B cell (primary cell): ENCODE data around the gene PCK1. TPM values are rescaled to one million over a fixed set of nuclear protein-coding genes. Genes with fewer than 3 reads are reported as not detected.
A peak's percentile ranks its signal among the peaks of the same experiment; 100 is the strongest.

Source experiments
- ATAC-seq: fragments of 200-7000 bp; cut with Tn5 transposase; one replicate; pipeline ENCODE4 v1.10.0; 2021; ENCODE audit warnings: low read depth, mild to moderate bottlenecking, moderate number of reproducible peaks, moderate library complexity
- CTCF ChIA-PET: fragments of 350-600 bp; sonication (Branson Sonifier 250); formaldehyde crosslinking; loops from one replicate; lab custom pipeline; 2021; ENCODE audit warnings: antibody characterized with exemption, inconsistent platforms; lab: Charles Lee
- POLR2A ChIA-PET: fragments of 350-600 bp; sonication (Branson Sonifier 250); formaldehyde crosslinking; loops from one replicate; lab custom pipeline; 2021; ENCODE audit warnings: antibody characterized with exemption; lab: Charles Lee
- DNase-seq: peaks from one replicate; pipeline ENCODE4 v3.0.0; 2013
- H2AFZ ChIP-seq: 2 replicates; pipeline ENCODE4 v1.6.1; 2012; ENCODE audit warnings: mild to moderate bottlenecking, low read depth, low read length; ENCODE audit not compliant: insufficient read depth, poor library complexity, severe bottlenecking
- H3K27ac ChIP-seq, 2 donors: 1 replicate in 1 of 2; 2 replicates in 1 of 2; pipeline ENCODE4 v1.5.1; 2012 to 2013; ENCODE audit warnings: low read length in 2 of 2, mild to moderate bottlenecking in 2 of 2, moderate library complexity in 1 of 2
- H3K27me3 ChIP-seq, 4 experiments: fragments of 200-600 bp in 1 of 4; sonication (generic) in 1 of 4; replicated peaks in 1 of 4; 1 replicate in 2 of 4; 2 replicates in 2 of 4; pipeline versions ENCODE4 v1.6.1 to v1.7.0; 2013 to 2016; ENCODE audit warnings: low read length in 3 of 4, mild to moderate bottlenecking in 2 of 4, mixed read lengths in 1 of 4, moderate library complexity in 1 of 4; ENCODE audit not compliant: insufficient read depth in 4 of 4, control insufficient read depth in 3 of 4; ENCODE audit errors: control extremely low read depth in 1 of 4
- H3K36me3 ChIP-seq, 2 experiments: replicated peaks in 1 of 2; 1 replicate in 1 of 2; 2 replicates in 1 of 2; pipeline versions ENCODE4 v1.6.1 to v1.7.1; 2013; ENCODE audit warnings: low read length in 1 of 2; ENCODE audit not compliant: insufficient read depth in 2 of 2, control insufficient read depth in 1 of 2; ENCODE audit errors: control extremely low read depth in 1 of 2, extremely low read depth in 1 of 2
- H3K4me1 ChIP-seq, 2 donors: fragments of 200-600 bp in 1 of 2; sonication (generic) in 1 of 2; 1 replicate in 1 of 2; 2 replicates in 1 of 2; pipeline versions ENCODE4 v1.5.1 to v1.6.1; 2013 to 2017; ENCODE audit warnings: low read length in 2 of 2; ENCODE audit not compliant: control insufficient read depth in 2 of 2, insufficient read depth in 2 of 2
- H3K4me2 ChIP-seq: replicated peaks from 2 replicates; pipeline ENCODE3; 2012; ENCODE audit warnings: mild to moderate bottlenecking, low read depth, low read length; ENCODE audit not compliant: poor library complexity, severe bottlenecking
- H3K4me3 ChIP-seq, 5 experiments: fragments of 200-600 bp in 1 of 5; sonication (generic) in 1 of 5; 1 replicate in 3 of 5; 2 replicates in 2 of 5; pipeline versions ENCODE4 v1.5.1 to v1.7.0; 2011 to 2016; ENCODE audit warnings: low read length in 4 of 5, mild to moderate bottlenecking in 4 of 5, low read depth in 2 of 5, control low read depth in 1 of 5, moderate library complexity in 1 of 5; ENCODE audit not compliant: insufficient read depth in 1 of 5; ENCODE audit errors: control extremely low read depth in 1 of 5, extremely low read depth in 1 of 5
- H3K79me2 ChIP-seq: fragments of 200-600 bp; sonication (generic); one replicate; pipeline ENCODE4 v1.6.0; 2016; ENCODE audit warnings: low read length; ENCODE audit not compliant: control insufficient read depth, insufficient read depth
- H3K9ac ChIP-seq: fragments of 200-600 bp; sonication (generic); 2 replicates; pipeline ENCODE4 v1.6.1; 2017; ENCODE audit warnings: mild to moderate bottlenecking, low read length, moderate library complexity
- H3K9me3 ChIP-seq, 3 donors: one replicate each; pipeline versions ENCODE4 v1.6.1 to v1.7.1; 2013; ENCODE audit warnings: low read length in 2 of 3; ENCODE audit not compliant: control insufficient read depth in 2 of 3, insufficient read depth in 1 of 3; ENCODE audit errors: control extremely low read depth in 1 of 3
- H4K20me1 ChIP-seq: 2 replicates; pipeline ENCODE4 v1.6.0; 2012; ENCODE audit warnings: mild to moderate bottlenecking, low read length; ENCODE audit not compliant: insufficient read depth, control insufficient read depth, poor library complexity, severe bottlenecking
- H3K27ac Mint-ChIP-seq: one replicate; pipeline ENCODE4 v1.8.0; 2021; ENCODE audit warnings: mixed read lengths
- H3K27me3 Mint-ChIP-seq: one replicate; pipeline ENCODE4 v1.8.0; 2021; ENCODE audit warnings: mixed read lengths
- H3K4me1 Mint-ChIP-seq: one replicate; pipeline ENCODE4 v1.8.0; 2021; ENCODE audit warnings: mixed read lengths
- H3K4me3 Mint-ChIP-seq: one replicate; pipeline ENCODE4 v1.8.0; 2021; ENCODE audit warnings: mixed read lengths
- H3K9me3 Mint-ChIP-seq: one replicate; pipeline ENCODE4 v1.8.0; 2022; ENCODE audit warnings: mixed read lengths; ENCODE audit not compliant: insufficient read depth
- EZH2 ChIP-seq: IDR thresholded peaks from 2 replicates; pipeline ENCODE4 v1.6.1; 2012; ENCODE audit warnings: borderline replicate concordance, low read depth, mild to moderate bottlenecking, moderate library complexity, low read length; ENCODE audit not compliant: insufficient read depth, poor library complexity, severe bottlenecking
- WGBS: methylation state at CpG from one replicate; pipeline ENCODE4 v1.1.5; 2013; ENCODE audit warnings: missing lambda C conversion rate; ENCODE audit not compliant: insufficient coverage; 5-methylcytosine and 5-hydroxymethylcytosine counted together
- intact Hi-C: fragments of 100-400 bp; cut with micrococcal nuclease; formaldehyde crosslinking; loops from one replicate; pipeline ENCODE4 v1.10.0; 2022
- polyA plus RNA-seq: library from polyadenylated mRNA; depleted of rRNA; stranded (reverse); fragments of >200 nt; gene quantifications from 2 replicates; pipeline ENCODE4 v1.2.3, GENCODE V29; 2012
- total RNA-seq, 2 donors: library from RNA; stranded (reverse); fragments of 120-200 nt in 1 of 2; gene quantifications; 1 replicate in 1 of 2; 2 replicates in 1 of 2; pipeline versions ENCODE4 v1.2.3 to v1.2.4, GENCODE V29; 2013 to 2022
- TF ChIP-seq, protein P1 (sequence below): fragments of 200-600 bp; IDR thresholded peaks from one replicate; pipeline ENCODE4 v1.8.0; 2022; ENCODE audit warnings: antibody characterized with exemption, mild to moderate bottlenecking

PCK1 gene
- total and polyA plus RNA-seq, 2 donors (not counting 1 experiment from before 2014, with no cell fraction given), result not detected

DNA sequence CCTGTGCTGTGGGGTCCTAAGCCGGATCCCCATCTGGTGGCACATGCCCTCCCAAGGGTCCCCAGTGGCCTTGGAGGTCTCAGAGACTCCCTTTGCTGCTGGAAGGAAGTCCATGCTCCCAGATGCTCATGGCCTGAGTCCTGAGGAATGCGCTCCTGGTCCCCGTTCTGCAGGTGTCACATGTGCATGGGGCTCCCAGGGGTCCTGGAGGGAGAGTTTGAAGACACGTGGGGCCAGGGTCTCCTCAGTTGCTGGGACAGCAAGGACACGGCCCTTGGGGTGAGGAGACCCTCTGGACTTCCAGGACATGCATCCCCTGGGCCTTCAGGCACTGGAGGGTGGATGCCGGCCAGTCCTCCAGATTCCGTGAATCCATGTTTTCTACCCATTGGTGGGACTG lies 47.6 kb downstream of the PCK1 start:
- H2AFZ ChIP-seq, result no peak overlapping the region
- H3K9me3 Mint-ChIP-seq, result no peaks in the 10 kb centered on the region
- DNase-seq (no peak), ATAC-seq (no peak)
- intact Hi-C loops, result no loop called here
- WGBS, result 83% methylated on average over 7 of the region's 7 CpGs
- H3K4me1 Mint-ChIP-seq, result peaks cover 23% of the 10 kb centered on the region
- no peaks in the 10 kb centered on the region for H3K27me3 Mint-ChIP-seq
- ChIA-PET CTCF (interaction anchor here (1.9 to 4.9 kb wide), 4 partner anchors 11 to 72 kb away, joined by 8 to 22 read pairs (median 14); partner anchors contain the start of gene ZBP1), POLR2A (no interaction called here)
- H3K4me1 ChIP-seq, result peaks cover 5 to 15% of the 10 kb centered on the region in 2 donors
- no peaks in the 10 kb centered on the region for H3K79me2 ChIP-seq
- no peak overlapping the region for H3K27ac Mint-ChIP-seq
- no peaks in the 10 kb centered on the region for H3K27me3 ChIP-seq
- H3K4me3 ChIP-seq, result no peak overlapping the region
- no peak overlapping the region for H3K9ac ChIP-seq
- H3K4me2 ChIP-seq, result no peak overlapping the region
- H3K27ac ChIP-seq, result no peak overlapping the region
- TF ChIP-seq, protein P1, sequence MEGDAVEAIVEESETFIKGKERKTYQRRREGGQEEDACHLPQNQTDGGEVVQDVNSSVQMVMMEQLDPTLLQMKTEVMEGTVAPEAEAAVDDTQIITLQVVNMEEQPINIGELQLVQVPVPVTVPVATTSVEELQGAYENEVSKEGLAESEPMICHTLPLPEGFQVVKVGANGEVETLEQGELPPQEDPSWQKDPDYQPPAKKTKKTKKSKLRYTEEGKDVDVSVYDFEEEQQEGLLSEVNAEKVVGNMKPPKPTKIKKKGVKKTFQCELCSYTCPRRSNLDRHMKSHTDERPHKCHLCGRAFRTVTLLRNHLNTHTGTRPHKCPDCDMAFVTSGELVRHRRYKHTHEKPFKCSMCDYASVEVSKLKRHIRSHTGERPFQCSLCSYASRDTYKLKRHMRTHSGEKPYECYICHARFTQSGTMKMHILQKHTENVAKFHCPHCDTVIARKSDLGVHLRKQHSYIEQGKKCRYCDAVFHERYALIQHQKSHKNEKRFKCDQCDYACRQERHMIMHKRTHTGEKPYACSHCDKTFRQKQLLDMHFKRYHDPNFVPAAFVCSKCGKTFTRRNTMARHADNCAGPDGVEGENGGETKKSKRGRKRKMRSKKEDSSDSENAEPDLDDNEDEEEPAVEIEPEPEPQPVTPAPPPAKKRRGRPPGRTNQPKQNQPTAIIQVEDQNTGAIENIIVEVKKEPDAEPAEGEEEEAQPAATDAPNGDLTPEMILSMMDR, result no peak
- no peak for TF ChIP-seq EZH2
- H3K36me3 ChIP-seq, result peaks cover 0 to 72% of the 10 kb centered on the region in 2 experiments
- H3K4me3 Mint-ChIP-seq, result no peak overlapping the region
- H4K20me1 ChIP-seq, result peaks cover 8% of the 10 kb centered on the region
- no peaks in the 10 kb centered on the region for H3K9me3 ChIP-seq

DNA sequence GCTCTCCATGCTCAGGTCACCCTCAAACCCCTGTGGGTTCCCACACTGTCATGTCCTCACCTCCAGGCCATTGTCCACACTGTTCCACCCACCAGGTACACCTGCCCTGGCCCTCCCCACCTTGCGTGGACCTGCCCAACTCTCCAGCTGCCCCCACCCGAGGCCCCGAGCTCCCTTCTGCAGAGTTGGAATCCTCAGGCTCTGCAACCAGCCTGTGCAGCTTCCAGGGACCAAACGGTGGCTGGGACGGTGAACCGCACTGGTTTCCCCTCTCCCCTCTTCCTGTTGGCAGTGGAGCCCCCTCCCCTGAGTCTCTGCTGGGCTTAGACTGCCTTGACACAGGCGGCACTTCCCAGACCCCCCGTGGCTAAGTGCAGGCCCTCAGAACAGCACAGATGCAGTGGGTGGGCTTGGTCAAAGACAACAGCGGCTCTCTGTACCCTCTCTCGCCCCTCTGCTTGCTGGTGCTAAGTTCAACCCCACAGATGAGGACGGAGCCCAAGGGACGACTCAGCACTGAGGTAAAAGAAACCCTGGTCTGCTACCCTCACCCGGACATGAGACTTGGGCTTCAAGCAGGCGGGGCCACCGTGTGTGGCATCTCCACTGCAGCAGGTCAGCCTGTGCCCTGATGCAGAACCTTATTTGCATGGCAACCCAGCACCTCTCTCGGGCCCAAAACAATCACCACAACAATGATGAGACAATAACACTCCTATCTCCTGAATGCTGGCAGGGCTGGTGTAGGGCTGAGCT lies 48.4 kb downstream of the PCK1 start:
- Histone ChIP-seq H3K4me2 (peak overlapping the region; percentile 31), H3K36me3 (peaks cover 0 to 75% of the 10 kb centered on the region in 2 experiments), H2AFZ (no peak overlapping the region), H3K27ac (no peak overlapping the region), H3K9ac (no peak overlapping the region), H3K27me3 (no peaks in the 10 kb centered on the region), H3K79me2 (no peaks in the 10 kb centered on the region), H3K4me1 (peaks cover 5 to 15% of the 10 kb centered on the region in 2 donors), H3K9me3 (no peaks in the 10 kb centered on the region), H3K4me3 (no peak overlapping the region), H4K20me1 (peaks cover 8% of the 10 kb centered on the region)
- Mint-ChIP-seq H3K4me1 (peaks cover 23% of the 10 kb centered on the region), H3K9me3 (no peaks in the 10 kb centered on the region), H3K27ac (peak overlapping the region; percentile 53), H3K27me3 (no peaks in the 10 kb centered on the region), H3K4me3 (peak overlapping the region; percentile 7)
- no peak for TF ChIP-seq EZH2
- TF ChIP-seq, protein P1, result no peak
- ChIA-PET CTCF (interaction anchor here (0.8 to 4.9 kb wide), 8 partner anchors 9 to 102 kb away, joined by 3 to 22 read pairs (median 8); partner anchors contain the start of gene ZBP1), POLR2A (no interaction called here)
- DNase-seq, result no peak
- 81% methylated on average over 15 of the region's 16 CpGs for WGBS
- peak; percentile 78 for ATAC-seq
- intact Hi-C loops, result no loop called here
